Astrocyte (in vitro differentiated cells and primary cell): Measurements from ENCODE around the gene PLGRKT.

Experiments
- CTCF ChIP-seq: IDR thresholded peaks from 2 replicates; pipeline ENCODE4 v1.5.1; 2011; ENCODE audit warnings: low read depth, mild to moderate bottlenecking, inconsistent platforms, low read length, moderate library complexity; ENCODE audit not compliant: insufficient read depth
- EZH2 ChIP-seq: IDR thresholded peaks from 2 replicates; pipeline ENCODE4 v1.6.1; 2012; ENCODE audit warnings: mild to moderate bottlenecking, low read length, inconsistent platforms; ENCODE audit not compliant: insufficient read depth

- TF ChIP-seq CTCF (no peak), EZH2 (no peak)
Measured at GRCh38 chr9:5468850-5469249, 31.1 kb upstream of the PLGRKT start.
